GM21390 (cell line): ENCODE data around the gene MYO18B.
"Not testable (repeated sequence)": the region's sequence is repeated elsewhere in the genome, so short reads cannot be mapped to it uniquely, and the experiment has no call there.

Experiments
- ATAC-seq: cut with Tn5 transposase; IDR thresholded peaks from one replicate; pipeline ENCODE4 v1.9.1; 2021; ENCODE audit not compliant: unreplicated experiment

MYO18B gene

GRCh38 chr22:25741692-25742626 is at the start of gene MYO18B:
Gene MYO18B, plus strand, starts transcription at chr22:25742188. Its CDS starts 18,905 bp downstream, at chr22:25761093.
- no peak for ATAC-seq

GRCh38 chr22:25692397-25693267 is 49.4 kb upstream of the MYO18B start:
- no peak for ATAC-seq

GRCh38 chr22:25693268-25693565 is 48.8 kb upstream of the MYO18B start:
- ATAC-seq, result no peak

- ATAC-seq, result no peak
Observed at GRCh38 chr22:25694196-25694907, 47.6 kb upstream of the MYO18B start.

- ATAC-seq, result no peak
Observed at GRCh38 chr22:25695146-25695545, 46.8 kb upstream of the MYO18B start.

- ATAC-seq, result no peak
Observed at GRCh38 chr22:25696763-25697162, 45.2 kb upstream of the MYO18B start.

- ATAC-seq, result no peak
Observed at GRCh38 chr22:25697181-25697664, 44.8 kb upstream of the MYO18B start.

- no peak for ATAC-seq
Observed at GRCh38 chr22:25697978-25698377, 44.0 kb upstream of the MYO18B start.

- no peak for ATAC-seq
Observed at GRCh38 chr22:25698461-25698860, 43.5 kb upstream of the MYO18B start.

- no peak for ATAC-seq
Observed at GRCh38 chr22:25698978-25699377, 43.0 kb upstream of the MYO18B start.

GRCh38 chr22:25701056-25701780 is 40.8 kb upstream of the MYO18B start:
- ATAC-seq, result no peak

- ATAC-seq, result no peak
Observed at GRCh38 chr22:25702040-25702439, 39.9 kb upstream of the MYO18B start.

GRCh38 chr22:25702571-25703167 is 39.3 kb upstream of the MYO18B start:
- ATAC-seq, result no peak

GRCh38 chr22:25704701-25705100 is 37.3 kb upstream of the MYO18B start:
- ATAC-seq, result no peak

GRCh38 chr22:25706197-25706596 is 35.8 kb upstream of the MYO18B start:
- ATAC-seq, result no peak

GRCh38 chr22:25708430-25708829 is 33.6 kb upstream of the MYO18B start:
- not testable (repeated sequence) for ATAC-seq

GRCh38 chr22:25709758-25710157 is 32.2 kb upstream of the MYO18B start:
- no peak for ATAC-seq

- no peak for ATAC-seq
Observed at GRCh38 chr22:25710501-25710900, 31.5 kb upstream of the MYO18B start.

- ATAC-seq, result no peak
Observed at GRCh38 chr22:25711491-25711890, 30.5 kb upstream of the MYO18B start.
